Measurements from ENCODE around the gene PLIN4. TPM values are rescaled to one million over a fixed set of nuclear protein-coding genes. Genes with fewer than 3 reads are reported as not detected.

The PLIN4 gene
- total and polyA plus RNA-seq, 9 of the 15 experiments (the other 6 are each of a cell fraction or from before 2014, with no cell fraction given): 0.04 to 0.16 (median 0.07) TPM; not detected in 3

- 0 out of 2 replicates have a peak, but pooled peaks have one; percentile 28 for TF ChIP-seq SREBF1 (IDR thresholded peaks at IDR 0.05; ENCODE audit: borderline replicate concordance, low read depth, low read length)
- no peak for TF ChIP-seq TFAM (CRISPR knock-in tag; conservative IDR thresholded peaks at IDR 0.05)
- peak; percentile 92 for TF ChIP-seq CREB3L1 (IDR thresholded peaks at IDR 0.05; ENCODE audit: borderline replicate concordance, low read depth)
- TF ChIP-seq PHB (CRISPR knock-in tag; IDR thresholded peaks at IDR 0.05): no peak
- 0 out of 2 replicates have a peak, but pooled peaks have one; percentile 9 for TF ChIP-seq FOXM1 (IDR thresholded peaks at IDR 0.05; ENCODE audit: low read depth)
- TF ChIP-seq FOXM1 (CRISPR knock-in tag; IDR thresholded peaks at IDR 0.05; ENCODE audit: low read depth): no peak
- no peak for TF ChIP-seq DLX4 (CRISPR knock-in tag; IDR thresholded peaks at IDR 0.05)
- peak; percentile 37; the same call in 1 of the 2 replicates for TF ChIP-seq CREB1 (IDR thresholded peaks at IDR 0.05)
- peak; percentile 72 for TF ChIP-seq CREB1 (CRISPR knock-in tag; IDR thresholded peaks at IDR 0.05)
- TF ChIP-seq ZBTB12 (CRISPR knock-in tag; IDR thresholded peaks at IDR 0.05): no peak
- no peak for TF ChIP-seq RBM39 (optimal IDR thresholded peaks at IDR 0.05; ENCODE audit: low read depth, low read length)
- TF ChIP-seq THAP7 (CRISPR knock-in tag; IDR thresholded peaks at IDR 0.05): no peak
- no peak for TF ChIP-seq ZNF316 (IDR thresholded peaks at IDR 0.05)
- no peak for TF ChIP-seq DNMT1 (IDR thresholded peaks at IDR 0.05)
- no peak for TF ChIP-seq NCOA2 (IDR thresholded peaks at IDR 0.05; ENCODE audit: partially characterized antibody in 2 of 2)
- TF ChIP-seq FIP1L1 (IDR thresholded peaks at IDR 0.05; ENCODE audit: low read depth, low read length, poor library complexity, severe bottlenecking): peak; percentile 20
- TF ChIP-seq ETS1 (conservative IDR thresholded peaks at IDR 0.05; ENCODE audit: control insufficient read depth, low read depth, low read length): peak; percentile 63; the same call in 1 of the 2 replicates
- TF ChIP-seq NCOA6 (IDR thresholded peaks at IDR 0.05): no peak
- TF ChIP-seq ZNF217 (CRISPR knock-in tag; IDR thresholded peaks at IDR 0.05): no peak
- TF ChIP-seq NFIC (IDR thresholded peaks at IDR 0.05): no peak
These were observed 60.5 kb downstream of the PLIN4 start, which contains the start of gene UBXN6 (continued) for GRCh38 chr19:4457654-4458395.

Data from K562 (cell line).